HG02571 (cell line): ENCODE results near the gene FAM120B.
A peak's percentile ranks its signal among the peaks of the same experiment; 100 is the strongest.
"Not testable (repeated sequence)": the region's sequence is repeated elsewhere in the genome, so short reads cannot be mapped to it uniquely, and the experiment has no call there.

ENCODE experiments used
- ATAC-seq: cut with Tn5 transposase; IDR thresholded peaks from one replicate; pipeline ENCODE4 v1.9.1; 2021; ENCODE audit warnings: mild to moderate bottlenecking, moderate library complexity; ENCODE audit not compliant: unreplicated experiment

FAM120B gene, protein sequence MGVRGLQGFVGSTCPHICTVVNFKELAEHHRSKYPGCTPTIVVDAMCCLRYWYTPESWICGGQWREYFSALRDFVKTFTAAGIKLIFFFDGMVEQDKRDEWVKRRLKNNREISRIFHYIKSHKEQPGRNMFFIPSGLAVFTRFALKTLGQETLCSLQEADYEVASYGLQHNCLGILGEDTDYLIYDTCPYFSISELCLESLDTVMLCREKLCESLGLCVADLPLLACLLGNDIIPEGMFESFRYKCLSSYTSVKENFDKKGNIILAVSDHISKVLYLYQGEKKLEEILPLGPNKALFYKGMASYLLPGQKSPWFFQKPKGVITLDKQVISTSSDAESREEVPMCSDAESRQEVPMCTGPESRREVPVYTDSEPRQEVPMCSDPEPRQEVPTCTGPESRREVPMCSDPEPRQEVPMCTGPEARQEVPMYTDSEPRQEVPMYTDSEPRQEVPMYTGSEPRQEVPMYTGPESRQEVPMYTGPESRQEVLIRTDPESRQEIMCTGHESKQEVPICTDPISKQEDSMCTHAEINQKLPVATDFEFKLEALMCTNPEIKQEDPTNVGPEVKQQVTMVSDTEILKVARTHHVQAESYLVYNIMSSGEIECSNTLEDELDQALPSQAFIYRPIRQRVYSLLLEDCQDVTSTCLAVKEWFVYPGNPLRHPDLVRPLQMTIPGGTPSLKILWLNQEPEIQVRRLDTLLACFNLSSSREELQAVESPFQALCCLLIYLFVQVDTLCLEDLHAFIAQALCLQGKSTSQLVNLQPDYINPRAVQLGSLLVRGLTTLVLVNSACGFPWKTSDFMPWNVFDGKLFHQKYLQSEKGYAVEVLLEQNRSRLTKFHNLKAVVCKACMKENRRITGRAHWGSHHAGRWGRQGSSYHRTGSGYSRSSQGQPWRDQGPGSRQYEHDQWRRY

GRCh38 chr6:170306324-170307079 is at the start of gene FAM120B:
TSS of gene FAM120B (plus strand) at chr6:170306758. CDS start at chr6:170317391, 10,633 bp downstream.
- peak; percentile 99 for ATAC-seq

DNA sequence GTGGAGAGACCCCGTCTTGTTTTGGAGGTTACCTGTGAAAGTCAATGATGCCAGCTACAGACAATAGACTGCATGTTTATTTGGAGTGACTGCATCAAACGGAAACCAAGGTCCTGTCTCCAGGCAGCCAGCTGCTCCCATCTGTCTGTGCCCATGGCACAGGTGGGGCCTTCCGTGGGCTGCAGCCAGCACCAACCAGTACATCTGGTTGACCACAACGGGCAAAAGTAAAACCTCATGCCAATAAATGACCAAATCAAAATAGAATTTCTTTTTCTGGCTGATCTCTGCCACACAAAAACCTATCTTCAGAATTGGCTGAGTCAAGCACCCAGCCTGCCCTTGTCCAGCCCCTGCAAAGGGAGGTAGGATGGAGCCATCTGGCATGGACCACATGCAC is 49.2 kb upstream of the FAM120B start:
- ATAC-seq: no peak

DNA sequence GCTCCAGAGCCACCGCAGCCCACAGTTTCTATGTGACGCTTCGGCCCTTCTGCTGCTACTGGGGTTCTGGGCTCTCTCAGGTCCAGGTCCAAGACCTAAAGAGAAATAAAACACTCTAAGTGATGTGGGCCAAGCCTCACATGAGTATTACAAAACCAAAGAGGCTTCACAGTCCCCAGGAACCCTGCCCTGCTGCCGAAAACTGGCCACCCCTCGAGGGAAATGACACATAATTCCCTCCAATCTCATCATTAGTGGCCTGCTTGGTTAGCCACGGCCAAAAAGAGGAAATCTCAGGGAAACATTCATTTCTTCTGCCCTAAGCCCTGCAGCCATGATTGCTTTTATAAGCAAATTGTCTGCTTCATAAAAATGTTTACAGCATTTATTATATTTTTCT is 48.2 kb upstream of the FAM120B start:
- ATAC-seq: no peak

DNA sequence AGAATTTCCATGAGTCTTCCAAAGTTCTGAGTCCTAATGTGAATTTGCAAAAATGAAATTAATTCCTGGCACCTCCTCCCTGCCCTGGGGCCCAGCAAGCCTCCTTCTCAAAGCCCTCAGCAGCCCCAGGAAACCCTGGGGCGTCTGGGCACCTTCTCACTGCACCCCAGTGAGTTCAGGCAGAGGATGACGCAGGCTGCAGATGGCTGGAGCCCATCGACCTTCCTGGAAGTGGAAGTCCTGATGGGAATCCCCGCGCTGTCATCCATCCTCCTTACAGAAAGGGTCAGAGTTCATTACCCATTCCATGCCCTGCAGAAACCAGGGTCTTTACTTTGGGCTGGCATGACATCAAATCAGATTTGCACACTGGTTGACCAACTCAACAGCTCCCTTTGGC is 47.3 kb upstream of the FAM120B start:
- no peak for ATAC-seq

- no peak for ATAC-seq
Observed at GRCh38 chr6:170260686-170261085, 45.9 kb upstream of the FAM120B start.

- ATAC-seq: no peak
Observed at GRCh38 chr6:170261643-170262488, 44.7 kb upstream of the FAM120B start.

- no peak for ATAC-seq
Observed at GRCh38 chr6:170262489-170263088, 44.0 kb upstream of the FAM120B start.

DNA sequence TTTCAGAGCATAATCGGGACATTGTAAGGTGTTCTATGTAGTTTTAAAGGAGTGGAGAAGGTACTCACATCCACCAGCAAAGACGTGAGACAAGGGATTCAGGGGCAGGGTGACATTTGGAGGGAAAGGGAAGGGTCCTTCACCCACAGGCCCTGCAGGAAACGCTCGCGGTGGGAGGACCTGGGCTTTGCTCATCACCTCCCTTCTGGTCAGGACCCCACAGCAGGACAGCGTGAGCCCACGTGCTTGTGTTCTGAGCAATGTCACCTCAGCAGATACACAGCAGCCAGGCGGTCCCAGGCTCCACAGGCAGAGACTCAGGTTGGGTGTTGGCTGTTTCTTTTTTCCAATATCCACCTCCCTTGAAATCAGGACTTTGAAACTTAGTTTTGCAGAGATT is 43.1 kb upstream of the FAM120B start:
- no peak for ATAC-seq

DNA sequence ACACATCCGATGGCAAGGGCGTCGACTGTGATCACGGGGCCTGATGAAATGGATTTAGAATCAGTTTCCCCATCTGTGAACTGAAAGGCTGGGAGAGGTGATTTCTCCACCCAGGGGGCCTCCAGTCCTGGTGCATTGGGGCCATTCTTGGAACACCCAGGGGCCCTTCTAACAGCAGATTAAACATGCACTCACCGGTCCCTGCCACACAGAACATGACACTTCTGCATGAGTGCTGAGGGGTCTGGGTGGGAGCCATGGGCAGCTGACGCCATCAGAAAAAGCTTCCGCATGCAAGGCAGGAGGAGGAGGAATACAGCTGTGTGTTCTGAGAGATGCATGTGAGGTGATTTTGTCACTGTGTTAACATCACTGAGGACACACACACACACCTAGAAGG is 42.5 kb upstream of the FAM120B start:
- no peak for ATAC-seq

GRCh38 chr6:170264644-170265043 is 41.9 kb upstream of the FAM120B start:
- ATAC-seq: not testable (repeated sequence)

- ATAC-seq: no peak
Observed at GRCh38 chr6:170265655-170266054, 40.9 kb upstream of the FAM120B start.

DNA sequence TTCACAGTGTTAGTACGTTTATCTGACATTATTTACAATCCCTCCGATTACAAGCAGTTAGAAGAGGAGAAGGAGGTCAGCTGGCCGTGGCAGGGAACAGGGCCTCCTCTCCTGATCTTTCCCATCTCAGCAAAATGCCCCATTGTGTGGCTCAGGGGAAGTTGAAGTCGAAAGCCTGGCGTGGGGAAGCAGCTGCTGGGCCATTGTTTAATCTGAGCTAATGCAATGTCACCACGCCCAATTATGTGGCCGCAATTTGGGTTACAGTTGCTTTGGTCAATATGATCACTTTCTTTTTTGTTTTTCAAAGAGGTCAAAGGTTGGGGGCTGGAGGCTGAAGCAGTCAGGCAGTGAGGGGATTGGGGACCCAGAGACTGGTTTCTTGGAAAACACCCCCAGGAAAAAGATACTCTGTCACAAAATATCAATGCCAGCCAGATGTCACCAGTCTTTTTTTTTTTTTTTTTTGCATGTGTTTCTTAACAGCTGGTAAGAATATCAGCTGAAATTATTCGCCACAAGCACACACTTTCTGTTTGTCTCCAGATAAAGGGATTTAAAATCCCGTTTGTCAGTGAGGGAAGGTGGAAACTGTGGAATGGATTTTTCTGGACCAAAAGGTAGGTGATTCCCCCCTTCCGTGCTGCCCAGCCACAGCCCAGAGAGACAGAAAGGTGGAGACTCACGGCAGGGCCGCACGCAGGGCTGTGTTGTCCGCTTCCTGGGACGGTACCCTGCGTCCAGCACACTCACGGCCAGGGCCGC is 40.3 kb upstream of the FAM120B start:
- no peak for ATAC-seq

- no peak for ATAC-seq
Observed at GRCh38 chr6:170267688-170268087, 38.9 kb upstream of the FAM120B start.

- no peak for ATAC-seq
Observed at GRCh38 chr6:170268216-170269129, 38.1 kb upstream of the FAM120B start.

GRCh38 chr6:170269151-170269845 is 37.3 kb upstream of the FAM120B start:
- no peak for ATAC-seq

- no peak for ATAC-seq
Observed at GRCh38 chr6:170269846-170270541, 36.6 kb upstream of the FAM120B start.
